ENCODE results near the gene NUTM2B.
"Not testable (repeated sequence)": the region's sequence is repeated elsewhere in the genome, so short reads cannot be mapped to it uniquely, and the experiment has no call there.

DNA sequence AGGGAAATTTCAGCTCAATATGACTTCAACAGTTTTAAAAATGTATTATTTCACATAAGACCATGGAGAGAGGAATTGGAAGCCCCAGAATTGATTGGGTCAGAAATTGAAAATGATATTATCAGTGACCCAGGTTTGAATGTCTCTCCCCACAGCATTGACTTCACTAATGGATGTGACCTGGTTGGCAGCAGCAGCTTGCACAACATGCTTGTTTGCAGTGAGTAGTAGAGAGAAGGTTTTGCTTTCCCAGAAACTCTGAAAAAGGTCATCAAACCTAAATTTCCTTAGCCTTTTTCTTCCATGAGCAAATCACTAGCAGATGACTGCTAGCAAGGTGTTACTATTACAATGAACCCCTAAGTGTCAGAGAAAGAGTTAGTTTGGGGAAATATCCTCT lies 39.7 kb upstream of the NUTM2B start:
- not testable (repeated sequence) for TF ChIP-seq CTCF, POLR2A (IDR thresholded peaks at IDR 0.05)

Data from thyroid gland (tissue), 4 donors.